SK-N-SH treated with all-trans-retinoic acid at 6 μM for 48 hours (cell line): ENCODE measurements around the gene THADA.

Experiments
- ATAC-seq: fragments of 200-7000 bp; cut with Tn5 transposase; 3 replicates; pipeline ENCODE4 v1.9.1; 2020; ENCODE audit warnings: mild to moderate bottlenecking, moderate library complexity
- ARNTL ChIP-seq: fragments of 450-650 bp; formaldehyde crosslinking; IDR thresholded peaks from 2 replicates; pipeline ENCODE4 v1.5.0; 2020; ENCODE audit warnings: low read depth, mild to moderate bottlenecking, moderate library complexity, borderline replicate concordance
- BACH2 ChIP-seq: fragments of 250-450 bp; sonication (Bioruptor Pico); IDR thresholded peaks from 2 replicates; pipeline ENCODE4 v1.9.0; 2021; ENCODE audit warnings: mild to moderate bottlenecking, borderline replicate concordance
- CREB5 ChIP-seq: fragments of 250-450 bp; sonication (Bioruptor Pico); IDR thresholded peaks from 2 replicates; pipeline ENCODE4 v1.5.1; 2020; ENCODE audit warnings: low read depth, mild to moderate bottlenecking, moderate library complexity
- CSDC2 ChIP-seq: fragments of 250-450 bp; sonication (Bioruptor Pico); IDR thresholded peaks from 2 replicates; pipeline ENCODE4 v1.5.0; 2020; ENCODE audit warnings: mild to moderate bottlenecking, moderate library complexity
- CSRNP3 ChIP-seq: fragments of 250-450 bp; sonication (Bioruptor Pico); IDR thresholded peaks from 2 replicates; pipeline ENCODE4 v1.5.1; 2021; ENCODE audit warnings: mild to moderate bottlenecking, moderate library complexity
- ESRRG ChIP-seq: fragments of 250-450 bp; sonication (Bioruptor Pico); IDR thresholded peaks from 2 replicates; pipeline ENCODE4 v1.6.1; 2021; ENCODE audit warnings: mild to moderate bottlenecking
- GLIS3 ChIP-seq: fragments of 250-450 bp; sonication (Bioruptor Pico); IDR thresholded peaks from 2 replicates; pipeline ENCODE4 v1.5.0; 2020; ENCODE audit warnings: mild to moderate bottlenecking, moderate library complexity
- ISL1 ChIP-seq: fragments of 250-450 bp; sonication (Bioruptor Pico); IDR thresholded peaks from 2 replicates; pipeline ENCODE4 v2.1.2; 2022; ENCODE audit warnings: mild to moderate bottlenecking, moderate library complexity
- OSR1 ChIP-seq: fragments of 250-450 bp; sonication (Bioruptor Pico); IDR thresholded peaks from 2 replicates; pipeline ENCODE4 v1.8.0; 2022; ENCODE audit warnings: moderate library complexity, mild to moderate bottlenecking, inconsistent platforms
- PATZ1 ChIP-seq: fragments of 250-450 bp; sonication (Bioruptor Pico); IDR thresholded peaks from 2 replicates; pipeline ENCODE4 v1.8.0; 2020; ENCODE audit warnings: mild to moderate bottlenecking, moderate library complexity, borderline replicate concordance
- POU6F1 ChIP-seq: fragments of 250-450 bp; sonication (Bioruptor Pico); IDR thresholded peaks from 2 replicates; pipeline ENCODE4 v1.8.0; 2021; ENCODE audit warnings: low read depth, mild to moderate bottlenecking, moderate library complexity, borderline replicate concordance
- PPARA ChIP-seq: fragments of 250-450 bp; sonication (Bioruptor Pico); IDR thresholded peaks from 2 replicates; pipeline ENCODE4 v1.5.0; 2020; ENCODE audit warnings: mild to moderate bottlenecking, borderline replicate concordance
- RARB ChIP-seq: fragments of 250-450 bp; sonication (Bioruptor Pico); IDR thresholded peaks from 2 replicates; pipeline ENCODE4 v1.8.0; 2021; ENCODE audit warnings: mild to moderate bottlenecking, moderate library complexity
- TCF4 ChIP-seq: fragments of 250-450 bp; sonication (Bioruptor Pico); IDR thresholded peaks from 2 replicates; pipeline ENCODE4 v1.8.0; 2021; ENCODE audit warnings: mild to moderate bottlenecking, moderate library complexity, borderline replicate concordance
- TOX ChIP-seq: fragments of 250-450 bp; sonication (Bioruptor Pico); IDR thresholded peaks from 2 replicates; pipeline ENCODE4 v1.8.0; 2021; ENCODE audit warnings: mild to moderate bottlenecking, moderate library complexity, borderline replicate concordance
- TSHZ2 ChIP-seq: fragments of 250-450 bp; sonication (Bioruptor Pico); IDR thresholded peaks from 2 replicates; pipeline ENCODE4 v1.5.0; 2020; ENCODE audit warnings: mild to moderate bottlenecking, moderate library complexity
- ZC3H10 ChIP-seq: fragments of 250-450 bp; sonication (Bioruptor Pico); IDR thresholded peaks from 2 replicates; pipeline ENCODE4 v1.5.1; 2021; ENCODE audit warnings: mild to moderate bottlenecking, moderate library complexity
- ZFP3 ChIP-seq: fragments of 250-450 bp; sonication (Bioruptor Pico); IDR thresholded peaks from 2 replicates; pipeline ENCODE4 v1.5.0; 2020; ENCODE audit warnings: mild to moderate bottlenecking, moderate library complexity
- ZFP30 ChIP-seq: fragments of 450-650 bp; formaldehyde crosslinking; IDR thresholded peaks from 2 replicates; pipeline ENCODE4 v1.5.0; 2022; ENCODE audit warnings: mild to moderate bottlenecking, moderate library complexity
- ZNF565 ChIP-seq: fragments of 450-650 bp; formaldehyde crosslinking; conservative IDR thresholded peaks from 2 replicates; pipeline ENCODE4 v1.5.0; 2020; ENCODE audit warnings: low read depth, mild to moderate bottlenecking, moderate library complexity
- ZNF70 ChIP-seq: fragments of 450-650 bp; formaldehyde crosslinking; IDR thresholded peaks from 2 replicates; pipeline ENCODE4 v1.5.0; 2020; ENCODE audit warnings: mild to moderate bottlenecking, moderate library complexity
- ZNF8 ChIP-seq: fragments of 450-650 bp; formaldehyde crosslinking; IDR thresholded peaks from 2 replicates; pipeline ENCODE4 v1.5.0; 2020; ENCODE audit warnings: mild to moderate bottlenecking, moderate library complexity

The THADA gene

GRCh38 chr2:43509886-43510285 is 86.0 kb downstream of the THADA start (continued):
- no peak for TF ChIP-seq CSRNP3

- ATAC-seq = no peak
- TF ChIP-seq ZNF565 (CRISPR knock-in tag) (no peak), PPARA (no peak), TCF4 (CRISPR knock-in tag) (no peak), ZNF8 (no peak), BACH2 (CRISPR knock-in tag) (no peak), GLIS3 (CRISPR knock-in tag) (no peak), POU6F1 (CRISPR knock-in tag) (no peak), TOX (CRISPR knock-in tag) (no peak), RARB (CRISPR knock-in tag) (no peak), ZFP30 (no peak), ZFP3 (CRISPR knock-in tag) (no peak), ZC3H10 (no peak), CREB5 (CRISPR knock-in tag) (no peak), ZNF70 (CRISPR knock-in tag) (no peak)
These were observed 87.6 kb downstream of the THADA start for GRCh38 chr2:43508209-43508608.

GRCh38 chr2:43507137-43507536 is 88.7 kb downstream of the THADA start:
- TF ChIP-seq BACH2 (CRISPR knock-in tag) (no peak), ZC3H10 (no peak), ZNF70 (CRISPR knock-in tag) (no peak), PATZ1 (CRISPR knock-in tag) (no peak), ZNF8 (no peak), PPARA (no peak), TOX (CRISPR knock-in tag) (no peak), POU6F1 (CRISPR knock-in tag) (no peak)
- no peak for ATAC-seq

- ATAC-seq = no peak
- TF ChIP-seq TSHZ2 (no peak), ESRRG (CRISPR knock-in tag) (no peak), ZC3H10 (no peak), TOX (CRISPR knock-in tag) (no peak), GLIS3 (CRISPR knock-in tag) (no peak), POU6F1 (CRISPR knock-in tag) (no peak), ISL1 (CRISPR knock-in tag) (no peak; the same call in 1 of the 2 replicates), ZNF8 (no peak), BACH2 (CRISPR knock-in tag) (no peak), TCF4 (CRISPR knock-in tag) (no peak), OSR1 (no peak), ZFP3 (CRISPR knock-in tag) (no peak), CREB5 (CRISPR knock-in tag) (no peak), ZNF70 (CRISPR knock-in tag) (no peak), ARNTL (CRISPR knock-in tag) (no peak), CSDC2 (CRISPR knock-in tag) (no peak)
These were observed 100.1 kb downstream of the THADA start for GRCh38 chr2:43495727-43496126.
